Measurements from ENCODE around the gene KAT8.

KAT8 gene

GRCh38 chr16:31077592-31078396 is 39.7 kb upstream of the KAT8 start:
- FAIRE-seq (no peak), DNase-seq (ENCODE audit: insufficient read length, low spot score) (no peak)
- TF ChIP-seq PAX5 (IDR thresholded peaks at IDR 0.05; ENCODE audit: insufficient read depth, low read length, severe bottlenecking) (no peak), POLR2A (IDR thresholded peaks at IDR 0.05; ENCODE audit: low read depth, low read length) (no peak), POU2F2 (IDR thresholded peaks at IDR 0.05; ENCODE audit: low read depth, low read length) (no peak), POLR2AphosphoS5 (IDR thresholded peaks at IDR 0.05; ENCODE audit: low read depth, low read length) (no peak)

GRCh38 chr16:31078597-31079341 is 38.7 kb upstream of the KAT8 start:
- no peak for FAIRE-seq
- no peak for DNase-seq (ENCODE audit: insufficient read length, low spot score)
- TF ChIP-seq POLR2A (IDR thresholded peaks at IDR 0.05; ENCODE audit: low read depth, low read length) (no peak), POU2F2 (IDR thresholded peaks at IDR 0.05; ENCODE audit: low read depth, low read length) (no peak), POLR2AphosphoS5 (IDR thresholded peaks at IDR 0.05; ENCODE audit: low read depth, low read length) (no peak), SPI1 (IDR thresholded peaks at IDR 0.05; ENCODE audit: low read depth, low read length) (no peak), TAF1 (IDR thresholded peaks at IDR 0.05; ENCODE audit: low read depth, low read length) (no peak), PAX5 (IDR thresholded peaks at IDR 0.05; ENCODE audit: insufficient read depth, low read length, severe bottlenecking) (no peak)

- TF ChIP-seq POLR2AphosphoS5 (IDR thresholded peaks at IDR 0.05; ENCODE audit: low read depth, low read length): no peak
- FAIRE-seq: no peak
- DNase-seq (ENCODE audit: insufficient read length, low spot score): no peak
These were observed 38.0 kb upstream of the KAT8 start for GRCh38 chr16:31079342-31079944.

GRCh38 chr16:31080035-31080629 is 37.3 kb upstream of the KAT8 start:
- DNase-seq (ENCODE audit: insufficient read length, low spot score) (no peak), FAIRE-seq (no peak)
- TF ChIP-seq POLR2A (IDR thresholded peaks at IDR 0.05; ENCODE audit: low read depth, low read length) (no peak), SPI1 (IDR thresholded peaks at IDR 0.05; ENCODE audit: low read depth, low read length) (no peak), PAX5 (IDR thresholded peaks at IDR 0.05; ENCODE audit: insufficient read depth, low read length, severe bottlenecking) (no peak), POU2F2 (IDR thresholded peaks at IDR 0.05; ENCODE audit: low read depth, low read length) (no peak), POLR2AphosphoS5 (IDR thresholded peaks at IDR 0.05; ENCODE audit: low read depth, low read length) (no peak), TAF1 (IDR thresholded peaks at IDR 0.05; ENCODE audit: low read depth, low read length) (no peak)

- FAIRE-seq (no peak), DNase-seq (ENCODE audit: insufficient read length, low spot score) (no peak)
These were observed 36.6 kb upstream of the KAT8 start for GRCh38 chr16:31080756-31081419.

GRCh38 chr16:31081428-31082351 is 35.8 kb upstream of the KAT8 start:
- FAIRE-seq (no peak), DNase-seq (ENCODE audit: insufficient read length, low spot score) (no peak)

More at GRCh38 chr16:31080756-31081419, 36.6 kb upstream of the KAT8 start:
- TF ChIP-seq PAX5 (IDR thresholded peaks at IDR 0.05; ENCODE audit: insufficient read depth, low read length, severe bottlenecking): no peak
- no peak for TF ChIP-seq POU2F2 (IDR thresholded peaks at IDR 0.05; ENCODE audit: low read depth, low read length)
- no peak for TF ChIP-seq TAF1 (IDR thresholded peaks at IDR 0.05; ENCODE audit: low read depth, low read length)
- TF ChIP-seq POLR2AphosphoS5 (IDR thresholded peaks at IDR 0.05; ENCODE audit: low read depth, low read length): peak; percentile 18; the same call in 1 of the 2 replicates
- no peak for TF ChIP-seq SPI1 (IDR thresholded peaks at IDR 0.05; ENCODE audit: low read depth, low read length)
- TF ChIP-seq POLR2A (IDR thresholded peaks at IDR 0.05; ENCODE audit: low read depth, low read length): no peak; the same call in 1 of the 2 replicates

GRCh38 chr16:31082368-31083045 is 35.0 kb upstream of the KAT8 start:
- FAIRE-seq (no peak), DNase-seq (ENCODE audit: insufficient read length, low spot score) (no peak)
- no peak for TF ChIP-seq POU2F2 (IDR thresholded peaks at IDR 0.05; ENCODE audit: low read depth, low read length)
- TF ChIP-seq PAX5 (IDR thresholded peaks at IDR 0.05; ENCODE audit: insufficient read depth, low read length, severe bottlenecking): no peak
- no peak for TF ChIP-seq POLR2AphosphoS5 (IDR thresholded peaks at IDR 0.05; ENCODE audit: low read depth, low read length)
- no peak for TF ChIP-seq TAF1 (IDR thresholded peaks at IDR 0.05; ENCODE audit: low read depth, low read length)
- no peak for TF ChIP-seq SPI1 (IDR thresholded peaks at IDR 0.05; ENCODE audit: low read depth, low read length)
- TF ChIP-seq POLR2A (IDR thresholded peaks at IDR 0.05; ENCODE audit: low read depth, low read length): no peak

More at GRCh38 chr16:31081428-31082351, 35.8 kb upstream of the KAT8 start:
- no peak for TF ChIP-seq POLR2A (IDR thresholded peaks at IDR 0.05; ENCODE audit: low read depth, low read length)
- TF ChIP-seq POU2F2 (IDR thresholded peaks at IDR 0.05; ENCODE audit: low read depth, low read length): no peak
- no peak for TF ChIP-seq TAF1 (IDR thresholded peaks at IDR 0.05; ENCODE audit: low read depth, low read length)
- TF ChIP-seq PAX5 (IDR thresholded peaks at IDR 0.05; ENCODE audit: insufficient read depth, low read length, severe bottlenecking): no peak
- no peak for TF ChIP-seq POLR2AphosphoS5 (IDR thresholded peaks at IDR 0.05; ENCODE audit: low read depth, low read length)
- no peak for TF ChIP-seq SPI1 (IDR thresholded peaks at IDR 0.05; ENCODE audit: low read depth, low read length)

Measured in GM12891 (cell line).